Transverse colon (tissue), 4 donors: ENCODE data around the gene CBL.

Experiments
- CTCF ChIP-seq, 5 experiments: fragments of 200-600 bp in 3 of 5; fragments of 450-650 bp in 2 of 5; sonication (generic) in 3 of 5; IDR thresholded peaks; 1 replicate in 2 of 5; 2 replicates in 3 of 5; pipeline ENCODE4 v1.5.1; 2016 to 2017; ENCODE audit warnings: antibody characterized with exemption in 5 of 5, inconsistent platforms in 3 of 5, mild to moderate bottlenecking in 2 of 5, moderate library complexity in 1 of 5
- POLR2AphosphoS5 ChIP-seq, 3 donors: sonication (generic); formaldehyde crosslinking; IDR thresholded peaks; one replicate each; pipeline ENCODE4 v1.6.1; 2016; ENCODE audit warnings: antibody characterized with exemption in 3 of 3

- TF ChIP-seq CTCF (IDR thresholded peaks at IDR 0.05) (no peak), POLR2AphosphoS5 (IDR thresholded peaks at IDR 0.05) (no peak)
These were observed 149.1 kb downstream of the CBL start for GRCh38 chr11:119355091-119355843.
